IPS-18a (cell line): ENCODE measurements around the gene RNF2.

Experiments
- H3K27ac ChIP-seq: one replicate; pipeline ENCODE4 v1.5.1; 2013; ENCODE audit warnings: low read length
- H3K27me3 ChIP-seq: one replicate; pipeline ENCODE4 v1.6.1; 2013; ENCODE audit warnings: mild to moderate bottlenecking, low read length; ENCODE audit not compliant: control insufficient read depth, insufficient read depth
- H3K36me3 ChIP-seq: one replicate; pipeline ENCODE4 v1.6.1; 2013; ENCODE audit warnings: low read depth, low read length; ENCODE audit not compliant: control insufficient read depth
- H3K4me1 ChIP-seq: one replicate; pipeline ENCODE4 v1.6.1; 2013; ENCODE audit warnings: low read depth, low read length; ENCODE audit not compliant: control insufficient read depth
- H3K4me3 ChIP-seq: one replicate; pipeline ENCODE4 v1.5.1; 2013; ENCODE audit warnings: low read length
- H3K9ac ChIP-seq: one replicate; pipeline ENCODE4 v1.6.1; 2013; ENCODE audit warnings: mild to moderate bottlenecking, low read length, moderate library complexity
- H3K9me3 ChIP-seq: one replicate; pipeline ENCODE4 v1.6.1; 2013; ENCODE audit warnings: low read depth, low read length; ENCODE audit not compliant: control insufficient read depth

The RNF2 gene

DNA sequence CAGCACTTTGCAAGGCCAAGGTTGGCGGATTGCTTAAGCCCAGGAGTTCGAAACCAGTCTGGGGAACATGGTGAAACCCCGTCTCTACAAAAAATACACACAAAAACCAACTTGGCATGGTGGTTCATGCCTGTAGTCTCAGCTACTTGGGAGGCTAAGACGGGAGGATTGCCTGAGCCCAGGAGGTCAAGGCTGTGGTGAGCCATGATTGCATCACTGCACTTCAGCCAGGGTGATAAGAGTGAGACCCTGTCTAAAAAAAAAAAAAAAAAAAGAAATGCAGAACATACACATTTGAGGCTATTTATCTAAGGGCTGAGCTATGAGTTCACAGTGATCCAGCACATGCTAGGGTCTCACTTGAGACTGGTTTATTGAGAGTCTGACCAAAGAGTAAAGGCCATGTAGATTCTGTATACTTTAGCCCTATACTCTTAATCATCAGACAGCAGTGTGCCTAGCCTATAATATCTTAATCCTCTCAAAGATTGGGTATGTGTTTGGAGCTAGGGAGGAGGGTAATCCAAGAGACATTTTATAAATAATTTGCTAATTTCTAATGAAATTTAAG lies 23.9 kb downstream of the RNF2 start:
- Histone ChIP-seq H3K4me1 (peaks cover 13% of the 10 kb centered on the region), H3K36me3 (no peaks in the 10 kb centered on the region)

DNA sequence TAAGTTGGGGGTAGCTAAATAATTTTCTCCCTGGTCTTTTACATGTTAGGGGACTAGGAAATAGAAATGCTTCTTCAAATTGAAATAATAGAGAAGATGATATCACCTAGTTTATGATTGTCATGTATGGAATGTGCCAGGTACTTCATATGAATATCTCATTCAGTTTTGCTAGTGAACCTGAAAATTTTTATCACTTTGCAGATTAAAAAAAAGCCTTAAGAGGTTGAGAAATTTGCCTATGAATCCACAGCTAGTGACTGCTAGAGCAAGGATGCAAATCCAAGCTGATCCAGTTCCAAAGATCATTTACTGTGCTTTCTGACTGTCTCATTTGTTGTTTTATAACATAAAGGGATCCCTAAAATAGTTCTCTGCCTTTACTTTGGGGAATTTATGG lies 24.7 kb downstream of the RNF2 start:
- Histone ChIP-seq H3K4me1 (peaks cover 19% of the 10 kb centered on the region), H3K9ac (no peak overlapping the region), H3K27me3 (no peaks in the 10 kb centered on the region), H3K36me3 (no peaks in the 10 kb centered on the region), H3K9me3 (no peaks in the 10 kb centered on the region), H3K4me3 (no peak overlapping the region), H3K27ac (no peak overlapping the region)

More for the DNA sequence above, 23.9 kb downstream of the RNF2 start:
- Histone ChIP-seq H3K9ac (no peak overlapping the region), H3K9me3 (no peaks in the 10 kb centered on the region), H3K27ac (no peak overlapping the region), H3K4me3 (no peak overlapping the region), H3K27me3 (no peaks in the 10 kb centered on the region)

DNA sequence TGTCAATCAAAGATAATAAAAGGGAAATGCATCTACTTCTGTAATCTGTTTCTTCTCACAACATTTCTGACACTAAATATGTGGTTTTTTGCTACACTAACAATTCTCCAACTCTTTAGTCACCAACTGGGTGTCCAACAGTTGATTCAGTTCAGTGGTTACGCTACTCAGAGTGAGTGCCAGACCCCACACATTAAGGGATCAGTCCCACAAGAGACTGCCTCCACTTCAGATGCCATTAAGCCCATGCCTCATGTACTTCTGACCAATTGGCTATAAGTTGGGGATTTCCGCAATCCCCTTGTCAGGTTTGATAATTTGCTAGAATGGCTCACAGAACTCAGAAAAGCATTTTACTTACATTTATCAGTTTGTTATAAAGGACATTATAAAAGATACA lies 28.4 kb downstream of the RNF2 start:
- Histone ChIP-seq H3K36me3 (no peaks in the 10 kb centered on the region), H3K27me3 (no peaks in the 10 kb centered on the region), H3K4me1 (peaks cover 33% of the 10 kb centered on the region), H3K9ac (no peak overlapping the region), H3K4me3 (peak overlapping the region; percentile 34), H3K27ac (peak overlapping the region; percentile 48), H3K9me3 (no peaks in the 10 kb centered on the region)

DNA sequence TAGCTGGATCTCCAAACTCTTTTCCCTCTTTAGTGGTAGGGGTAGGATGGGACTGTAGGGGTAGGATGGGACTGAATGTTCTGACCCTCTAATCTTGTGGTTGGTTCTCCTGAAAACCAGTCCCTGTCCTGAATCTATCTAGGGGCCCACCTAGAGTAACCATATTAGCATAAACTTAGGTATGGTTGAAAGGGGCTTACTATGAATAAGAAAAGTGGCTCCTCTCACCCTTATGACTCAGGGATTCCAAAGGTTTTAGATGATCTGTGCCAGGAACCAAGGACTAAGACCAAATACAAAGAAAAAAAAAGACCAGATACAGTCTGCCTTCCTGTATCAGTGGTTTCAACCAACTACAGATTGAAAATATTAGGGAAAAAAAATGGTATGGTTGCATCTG lies 28.9 kb downstream of the RNF2 start:
- H3K4me1 ChIP-seq: peaks cover 33% of the 10 kb centered on the region
- no peak overlapping the region for H3K9ac ChIP-seq
- no peaks in the 10 kb centered on the region for H3K9me3 ChIP-seq
- no peaks in the 10 kb centered on the region for H3K27me3 ChIP-seq
- H3K27ac ChIP-seq: peak overlapping the region; percentile 5
- peak overlapping the region; percentile 34 for H3K4me3 ChIP-seq
- H3K36me3 ChIP-seq: no peaks in the 10 kb centered on the region

DNA sequence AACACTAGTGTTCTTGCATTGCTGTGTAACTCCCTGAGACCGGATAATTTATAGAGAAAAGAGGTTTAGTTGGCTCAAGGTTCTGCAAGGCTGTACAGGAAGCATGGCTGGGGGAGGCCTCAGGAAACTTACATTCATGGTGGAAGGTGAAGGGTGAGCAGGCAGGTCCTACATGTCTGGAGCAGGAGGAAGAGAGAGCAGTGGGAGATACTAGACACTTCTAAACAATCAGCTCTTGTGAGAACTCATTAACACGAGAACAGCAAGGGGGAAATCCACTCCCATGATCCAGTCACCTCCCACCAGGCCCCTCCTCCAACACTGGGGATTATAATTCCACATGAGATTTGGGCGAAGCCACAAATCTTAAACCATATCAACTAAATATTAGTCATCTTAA lies 30.1 kb downstream of the RNF2 start:
- Histone ChIP-seq H3K9me3 (no peaks in the 10 kb centered on the region), H3K4me3 (no peak overlapping the region), H3K27me3 (no peaks in the 10 kb centered on the region), H3K36me3 (no peaks in the 10 kb centered on the region), H3K27ac (no peak overlapping the region), H3K9ac (no peak overlapping the region), H3K4me1 (peaks cover 33% of the 10 kb centered on the region)

DNA sequence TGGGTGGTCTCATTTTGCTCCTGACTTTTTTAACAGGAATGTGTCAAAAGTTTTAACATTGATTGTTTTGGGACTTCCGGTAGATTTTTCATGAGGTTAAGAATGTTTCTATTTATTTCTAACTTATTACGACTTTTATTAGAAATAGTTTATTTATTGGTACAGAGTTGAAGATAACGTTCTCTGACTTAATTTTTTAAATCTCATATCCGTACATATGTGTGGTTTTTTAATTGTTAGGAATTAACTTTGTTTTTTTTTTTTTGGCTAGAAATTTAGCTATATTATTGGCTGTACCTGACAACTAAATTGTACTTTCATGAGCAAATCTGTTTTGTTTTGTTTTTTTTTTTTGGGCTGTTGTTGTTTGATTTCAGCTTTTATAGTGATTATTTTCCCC lies 32.0 kb downstream of the RNF2 start:
- Histone ChIP-seq H3K9me3 (no peaks in the 10 kb centered on the region), H3K4me3 (no peak overlapping the region)

DNA sequence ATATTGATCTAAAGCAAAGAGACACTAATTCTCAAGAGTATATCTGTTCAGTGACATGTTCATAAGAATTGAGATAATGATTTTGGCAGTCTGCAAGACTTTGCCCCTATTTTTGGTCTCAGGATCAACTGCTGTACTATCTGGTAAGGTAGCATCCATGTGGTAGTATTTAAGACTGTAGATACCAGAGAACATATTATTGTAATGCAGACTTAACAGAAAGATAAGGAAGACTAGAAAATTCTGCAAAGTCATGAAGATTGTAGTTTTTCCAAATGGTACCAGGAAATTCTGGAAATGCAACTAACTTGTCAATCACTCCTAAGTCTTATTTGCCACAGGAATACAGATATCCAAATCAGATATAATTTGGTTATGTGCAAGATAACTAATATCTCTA lies 35.1 kb downstream of the RNF2 start:
- Histone ChIP-seq H3K27me3 (no peaks in the 10 kb centered on the region), H3K36me3 (no peaks in the 10 kb centered on the region), H3K9me3 (no peaks in the 10 kb centered on the region), H3K4me1 (peaks cover 14% of the 10 kb centered on the region), H3K4me3 (no peak overlapping the region), H3K27ac (no peak overlapping the region), H3K9ac (no peak overlapping the region)

More for the DNA sequence above, 32.0 kb downstream of the RNF2 start:
- H3K27me3 ChIP-seq: no peaks in the 10 kb centered on the region
- no peak overlapping the region for H3K27ac ChIP-seq
- H3K4me1 ChIP-seq: peaks cover 33% of the 10 kb centered on the region
- H3K36me3 ChIP-seq: no peaks in the 10 kb centered on the region
- no peak overlapping the region for H3K9ac ChIP-seq

DNA sequence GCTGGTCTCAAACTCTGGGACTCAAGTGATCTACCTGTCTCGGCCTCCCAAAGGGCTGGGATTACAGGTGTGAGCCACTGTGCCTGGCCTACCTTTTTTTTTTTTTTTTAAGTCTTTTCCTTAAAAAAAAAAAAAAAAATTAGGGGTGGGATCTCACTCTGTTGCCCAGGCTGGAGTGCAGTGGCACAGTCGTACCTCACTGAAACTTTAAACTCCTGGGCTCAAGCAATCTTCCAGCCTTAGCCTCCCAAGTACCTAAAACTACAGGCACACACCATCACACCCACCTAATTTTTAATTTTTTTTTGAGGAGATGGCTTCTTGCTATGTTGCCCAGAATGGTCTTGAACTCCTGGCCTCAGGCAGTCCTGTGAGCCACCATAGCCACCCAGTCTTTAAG lies 38.5 kb downstream of the RNF2 start:
- H3K9ac ChIP-seq: no peak overlapping the region
- peaks cover 10% of the 10 kb centered on the region for H3K36me3 ChIP-seq
- no peaks in the 10 kb centered on the region for H3K27me3 ChIP-seq
- no peaks in the 10 kb centered on the region for H3K9me3 ChIP-seq
- H3K4me1 ChIP-seq: peaks cover 10% of the 10 kb centered on the region
- no peak overlapping the region for H3K27ac ChIP-seq
- H3K4me3 ChIP-seq: no peak overlapping the region

DNA sequence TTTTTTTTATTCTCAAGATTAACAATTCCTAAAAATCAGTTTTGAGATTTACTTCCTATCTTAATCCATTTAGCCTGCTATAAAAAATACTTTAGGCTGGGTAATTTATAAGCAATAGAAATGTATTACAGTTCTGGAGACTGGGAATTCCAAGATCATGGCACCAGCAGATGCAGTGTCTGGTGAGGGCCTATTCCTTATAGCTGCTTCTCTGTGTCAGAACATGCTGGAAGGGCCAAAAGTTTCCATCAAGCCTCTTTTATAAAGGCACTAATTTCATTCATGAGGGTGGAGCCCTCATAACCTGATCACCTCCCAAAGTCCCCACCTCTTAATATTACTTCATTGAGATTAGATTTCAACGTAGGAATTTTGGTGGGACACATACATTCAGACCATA lies 41.7 kb downstream of the RNF2 start:
- Histone ChIP-seq H3K36me3 (peaks cover 14% of the 10 kb centered on the region), H3K9ac (no peak overlapping the region), H3K27me3 (no peaks in the 10 kb centered on the region), H3K9me3 (no peaks in the 10 kb centered on the region), H3K4me1 (peaks cover 10% of the 10 kb centered on the region), H3K4me3 (no peak overlapping the region), H3K27ac (no peak overlapping the region)

DNA sequence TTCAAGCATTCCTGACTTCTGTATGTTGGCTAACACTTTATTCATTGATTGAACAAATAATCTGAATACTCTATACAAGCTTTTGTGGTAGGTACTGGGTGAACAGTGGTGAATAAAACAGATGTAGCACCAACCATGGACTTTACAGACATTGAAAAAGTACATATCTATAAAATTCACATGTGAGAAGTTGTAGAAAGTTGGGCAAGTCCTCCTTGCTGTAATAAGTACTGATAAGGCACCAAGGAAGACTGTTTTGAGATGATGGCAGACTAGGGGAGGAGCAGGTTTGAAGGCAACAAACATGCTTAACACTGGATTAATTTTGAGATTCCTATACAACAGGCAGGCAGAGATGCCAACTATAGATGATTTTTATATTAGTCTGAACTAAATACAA lies 42.4 kb downstream of the RNF2 start:
- Histone ChIP-seq H3K4me3 (no peak overlapping the region), H3K9ac (no peak overlapping the region), H3K36me3 (peaks cover 15% of the 10 kb centered on the region), H3K9me3 (no peaks in the 10 kb centered on the region), H3K27me3 (no peaks in the 10 kb centered on the region), H3K27ac (no peak overlapping the region), H3K4me1 (peaks cover 10% of the 10 kb centered on the region)

DNA sequence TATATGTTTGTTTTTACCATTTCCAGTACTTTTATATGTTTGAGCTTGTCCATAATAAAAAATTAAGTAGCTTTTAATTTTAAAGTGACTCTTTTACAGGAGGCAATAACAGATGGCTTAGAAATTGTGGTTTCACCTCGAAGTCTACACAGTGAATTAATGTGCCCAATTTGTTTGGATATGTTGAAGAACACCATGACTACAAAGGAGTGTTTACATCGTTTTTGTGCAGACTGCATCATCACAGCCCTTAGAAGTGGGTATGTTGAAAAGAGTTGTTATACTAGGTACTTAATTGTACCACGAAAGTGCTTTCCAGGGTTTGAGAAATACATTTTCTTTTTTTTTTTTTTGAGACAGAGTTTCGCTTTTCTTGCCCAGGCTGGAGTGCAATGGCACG lies 46.1 kb downstream of the RNF2 start:
- H3K9me3 ChIP-seq: no peaks in the 10 kb centered on the region
- H3K27ac ChIP-seq: no peak overlapping the region
- H3K27me3 ChIP-seq: no peaks in the 10 kb centered on the region
- peaks cover 4% of the 10 kb centered on the region for H3K4me1 ChIP-seq
- peaks cover 43% of the 10 kb centered on the region for H3K36me3 ChIP-seq
- H3K4me3 ChIP-seq: no peak overlapping the region
- no peak overlapping the region for H3K9ac ChIP-seq

DNA sequence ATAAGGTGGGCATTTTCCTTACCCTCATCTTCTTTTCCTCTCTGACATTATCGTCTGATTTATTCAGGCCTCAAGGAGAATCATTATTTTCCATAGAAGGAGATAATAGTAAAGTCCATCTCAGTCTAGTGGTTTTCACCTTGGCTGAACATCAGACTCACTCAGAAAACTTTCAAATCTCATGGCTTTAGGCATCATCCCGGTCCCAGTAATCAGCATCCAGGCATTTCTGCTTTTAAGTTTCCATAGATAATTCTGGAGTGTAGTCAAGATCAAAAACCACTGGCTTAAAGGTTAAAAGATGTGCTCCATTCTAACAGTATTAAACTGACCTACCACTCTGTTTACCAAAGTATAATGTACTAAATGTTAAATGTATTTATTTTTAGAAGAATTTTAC lies 49.4 kb downstream of the RNF2 start:
- Histone ChIP-seq H3K36me3 (peaks cover 47% of the 10 kb centered on the region), H3K27ac (no peak overlapping the region), H3K9me3 (no peaks in the 10 kb centered on the region), H3K27me3 (no peaks in the 10 kb centered on the region), H3K4me1 (no peaks in the 10 kb centered on the region), H3K4me3 (no peak overlapping the region), H3K9ac (no peak overlapping the region)
